Mesodermal cell (in vitro differentiated cells): ENCODE results near the gene HLCS.

Experiments
- H3K27ac ChIP-seq: 2 replicates; pipeline ENCODE4 v1.7.0; 2013; ENCODE audit warnings: mild to moderate bottlenecking, low read depth, low read length, moderate library complexity; ENCODE audit not compliant: severe bottlenecking
- H3K36me3 ChIP-seq: 2 replicates; pipeline ENCODE4 v1.7.1; 2013; ENCODE audit warnings: mild to moderate bottlenecking, low read length, moderate library complexity; ENCODE audit not compliant: control insufficient read depth, insufficient read depth
- H3K4me1 ChIP-seq: one replicate; pipeline ENCODE4 v1.7.1; 2013; ENCODE audit warnings: mild to moderate bottlenecking, low read length; ENCODE audit not compliant: insufficient read depth, control insufficient read depth, poor library complexity, severe bottlenecking
- H3K4me3 ChIP-seq: 2 replicates; pipeline ENCODE4 v1.7.0; 2013; ENCODE audit warnings: low read length, control low read depth, mild to moderate bottlenecking; ENCODE audit not compliant: insufficient read depth, poor library complexity, severe bottlenecking; ENCODE audit errors: extremely low read depth
- H3K9me3 ChIP-seq: 2 replicates; pipeline ENCODE4 v1.7.1; 2013; ENCODE audit warnings: mild to moderate bottlenecking, low read length, moderate library complexity; ENCODE audit not compliant: control insufficient read depth
- WGBS, 2 experiments: methylation state at CpG; one replicate each; pipeline ENCODE4 v1.1.5; 2013; ENCODE audit warnings: missing lambda C conversion rate in 2 of 2; ENCODE audit not compliant: insufficient coverage in 2 of 2; 5-methylcytosine and 5-hydroxymethylcytosine counted together

HLCS gene

DNA sequence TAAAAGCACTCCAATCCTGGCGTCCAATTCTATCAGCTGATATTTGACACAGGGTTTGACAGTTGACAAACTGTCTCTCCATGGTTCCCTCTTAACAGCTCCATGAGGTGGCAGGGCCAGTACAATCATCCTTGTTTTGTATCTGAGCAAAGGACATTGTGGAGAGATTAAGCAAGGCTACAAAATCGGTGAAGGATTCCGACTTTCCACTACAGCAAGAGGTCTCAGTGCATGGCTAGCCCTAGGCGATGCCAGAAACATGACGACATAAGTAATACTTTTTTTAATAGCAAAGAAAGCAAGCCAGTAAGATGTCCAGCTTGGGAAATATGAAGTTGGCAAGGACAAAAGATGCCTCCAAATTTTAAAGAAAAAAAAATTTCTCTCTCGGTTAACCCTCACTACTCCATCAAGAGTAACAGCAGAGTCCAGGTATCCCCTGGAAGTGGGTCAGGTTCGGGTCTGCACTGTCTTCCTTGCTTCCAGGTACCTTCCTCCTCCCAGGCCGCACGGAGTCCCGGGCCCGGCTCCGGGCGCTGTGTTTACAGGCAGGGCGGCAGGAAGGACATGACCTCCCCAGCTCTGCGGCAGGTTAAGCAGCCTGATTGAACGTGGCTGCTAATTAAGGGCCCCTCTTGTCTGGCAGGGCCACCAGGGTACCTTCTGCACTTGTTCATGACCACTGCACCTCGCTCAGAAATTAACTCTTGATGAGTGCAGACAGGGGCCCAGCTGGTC, 161.4 kb downstream of the HLCS start:
- WGBS, 2 experiments: 94 to 95% methylated on average over 11 to 16 of the region's 17 CpGs
- Histone ChIP-seq H3K4me1 (peaks cover 4% of the 10 kb centered on the region), H3K27ac (no peak overlapping the region), H3K9me3 (no peaks in the 10 kb centered on the region), H3K36me3 (no peaks in the 10 kb centered on the region), H3K4me3 (no peak overlapping the region)

DNA sequence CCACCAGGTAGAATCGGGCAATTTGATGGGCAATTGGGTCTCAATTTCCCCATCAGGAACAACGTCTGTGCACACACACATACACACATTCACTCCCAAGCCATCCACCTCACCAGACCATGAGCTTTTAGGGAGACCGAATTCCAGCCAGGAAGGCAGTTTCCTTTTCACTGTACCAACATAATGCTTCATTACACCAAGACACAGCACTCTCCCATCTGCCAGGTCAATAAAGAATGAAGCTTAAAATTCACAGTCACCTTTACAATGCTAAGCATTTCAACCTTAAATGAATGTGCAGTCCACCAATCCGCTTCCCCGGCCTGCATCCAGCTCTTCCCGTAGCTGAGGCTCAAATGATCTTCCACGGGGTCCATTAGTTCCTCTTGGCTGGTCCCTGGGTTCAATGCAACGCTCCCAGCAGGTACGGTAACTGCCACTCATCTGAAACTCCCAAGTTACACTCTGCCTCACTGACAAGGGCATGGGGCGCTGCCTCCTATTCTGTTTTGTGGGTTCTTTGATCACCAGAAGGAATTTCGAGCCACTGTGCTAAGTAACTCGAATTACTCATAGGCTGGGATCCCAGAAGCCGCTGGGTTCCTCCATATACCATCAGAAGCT, 162.5 kb downstream of the HLCS start:
- 92 to 95% methylated on average over 12 to 13 of the region's 13 CpGs for WGBS, 2 experiments
- Histone ChIP-seq H3K36me3 (no peaks in the 10 kb centered on the region), H3K9me3 (no peaks in the 10 kb centered on the region), H3K27ac (no peak overlapping the region), H3K4me3 (no peak overlapping the region), H3K4me1 (peaks cover 4% of the 10 kb centered on the region)

GRCh38 chr21:36803051-36803645, 163.3 kb downstream of the HLCS start:
- H3K9me3 ChIP-seq: peaks cover 4% of the 10 kb centered on the region
- peaks cover 4% of the 10 kb centered on the region for H3K4me1 ChIP-seq
- WGBS, 2 experiments: 96% methylated on average over 6 to 11 of the region's 13 CpGs
- no peak overlapping the region for H3K4me3 ChIP-seq
- H3K36me3 ChIP-seq: no peaks in the 10 kb centered on the region
- H3K27ac ChIP-seq: no peak overlapping the region

DNA sequence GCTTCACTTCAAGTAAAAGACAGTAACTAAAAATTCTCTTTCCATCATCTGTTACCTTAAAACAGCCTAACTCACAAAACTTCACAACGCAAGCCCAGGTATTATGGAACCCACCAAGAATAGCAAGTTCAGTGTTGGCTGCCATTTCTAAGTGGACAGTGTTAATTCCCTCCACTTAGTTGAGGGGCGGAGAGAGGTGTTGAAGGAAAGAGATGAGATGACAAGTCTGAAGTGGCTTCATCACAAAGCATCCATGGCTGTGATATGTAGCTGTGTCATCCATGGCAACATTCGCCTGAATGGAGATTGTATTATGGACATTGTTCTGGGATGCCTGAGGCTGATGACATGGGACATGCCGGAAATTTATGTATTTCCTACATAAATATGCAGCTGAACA, 165.7 kb downstream of the HLCS start:
- Histone ChIP-seq H3K27ac (no peak overlapping the region), H3K9me3 (peaks cover 6% of the 10 kb centered on the region)
- 94 to 100% methylated on average over 1 to 3 of the region's 4 CpGs for WGBS, 2 experiments

DNA sequence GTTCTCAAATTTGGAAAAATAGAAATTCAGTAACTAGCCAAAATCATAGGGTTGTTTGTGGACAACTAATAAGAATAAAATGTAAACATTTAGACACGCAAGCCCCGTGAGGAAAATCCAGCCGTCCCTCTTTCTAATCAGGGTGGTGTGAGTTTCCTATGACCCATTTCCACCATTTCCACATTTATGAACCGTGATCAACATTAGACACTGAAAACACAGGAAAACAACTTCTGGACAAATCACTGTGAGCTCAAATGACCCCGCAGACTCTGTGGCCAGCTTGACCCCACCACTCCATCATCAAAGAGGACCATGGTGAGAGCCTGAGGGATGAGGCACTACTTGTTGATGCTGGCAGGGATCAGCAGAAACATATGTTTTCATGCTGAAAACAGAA, 166.6 kb downstream of the HLCS start:
- whole genome bisulfite sequencing, 2 experiments: 91 to 100% methylated on average over 2 to 4 of the region's 5 CpGs
- Histone ChIP-seq H3K4me3 (no peak overlapping the region), H3K4me1 (no peaks in the 10 kb centered on the region), H3K9me3 (peaks cover 6% of the 10 kb centered on the region), H3K36me3 (no peaks in the 10 kb centered on the region), H3K27ac (no peak overlapping the region)

More for the DNA sequence above, 165.7 kb downstream of the HLCS start:
- no peak overlapping the region for H3K4me3 ChIP-seq
- H3K36me3 ChIP-seq: no peaks in the 10 kb centered on the region
- no peaks in the 10 kb centered on the region for H3K4me1 ChIP-seq

DNA sequence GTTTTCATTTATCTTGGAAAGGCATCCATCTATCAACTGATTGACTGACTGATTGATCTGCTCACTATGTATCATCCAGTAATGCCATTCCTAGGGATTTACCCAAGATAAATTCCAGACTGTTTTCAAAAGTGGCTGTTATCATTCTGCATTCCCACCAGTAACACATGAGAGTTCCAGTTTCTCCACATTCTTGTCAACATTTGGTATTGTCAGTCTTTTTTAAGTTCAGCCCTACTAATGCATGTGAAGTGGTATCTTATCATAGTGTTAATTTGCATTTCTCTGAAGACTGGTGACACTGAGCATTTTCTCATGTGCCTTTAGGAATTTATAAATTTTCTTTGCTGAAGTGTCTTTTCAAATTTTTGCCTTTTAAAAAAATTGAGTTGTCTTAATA, 168.0 kb downstream of the HLCS start:
- Histone ChIP-seq H3K4me1 (no peaks in the 10 kb centered on the region), H3K4me3 (no peak overlapping the region), H3K27ac (no peak overlapping the region), H3K9me3 (peaks cover 6% of the 10 kb centered on the region), H3K36me3 (no peaks in the 10 kb centered on the region)

DNA sequence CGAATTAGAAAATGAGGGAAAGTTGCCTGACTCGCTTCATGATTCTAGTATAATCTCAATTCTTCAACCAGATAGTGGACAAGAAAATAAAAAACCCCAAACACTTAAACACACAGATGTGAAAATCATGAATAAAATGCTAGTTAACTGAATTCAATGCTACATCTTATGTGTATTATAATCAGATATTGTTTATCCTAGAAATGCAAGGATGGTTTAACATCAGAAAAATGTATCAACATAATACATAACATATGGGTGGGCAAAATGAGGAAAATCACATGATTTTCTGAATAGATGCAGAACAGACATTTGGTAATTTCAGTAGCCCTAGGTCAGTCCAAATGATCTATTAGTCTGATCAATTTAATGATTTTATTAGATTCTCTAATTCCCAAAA, 170.4 kb downstream of the HLCS start:
- no peak overlapping the region for H3K27ac ChIP-seq
- H3K9me3 ChIP-seq: peaks cover 6% of the 10 kb centered on the region
- H3K4me1 ChIP-seq: no peaks in the 10 kb centered on the region
- no peak overlapping the region for H3K4me3 ChIP-seq
- H3K36me3 ChIP-seq: no peaks in the 10 kb centered on the region
- no CpG with 5 or more reads among the region's 2 CpGs for WGBS, 2 experiments

- 68 to 71% methylated on average over 4 to 5 of the region's 6 CpGs for WGBS, 2 experiments
- no peak overlapping the region for H3K4me3 ChIP-seq
- H3K9me3 ChIP-seq: no peaks in the 10 kb centered on the region
- H3K27ac ChIP-seq: no peak overlapping the region
- H3K36me3 ChIP-seq: no peaks in the 10 kb centered on the region
- H3K4me1 ChIP-seq: no peaks in the 10 kb centered on the region
Observed at GRCh38 chr21:36792505-36792967, 173.9 kb downstream of the HLCS start.

GRCh38 chr21:36791695-36792470, 174.6 kb downstream of the HLCS start:
- Histone ChIP-seq H3K4me3 (no peak overlapping the region), H3K4me1 (no peaks in the 10 kb centered on the region), H3K36me3 (no peaks in the 10 kb centered on the region), H3K9me3 (no peaks in the 10 kb centered on the region), H3K27ac (no peak overlapping the region)
- 81 to 89% methylated on average over 13 to 18 of the region's 21 CpGs for WGBS, 2 experiments

DNA sequence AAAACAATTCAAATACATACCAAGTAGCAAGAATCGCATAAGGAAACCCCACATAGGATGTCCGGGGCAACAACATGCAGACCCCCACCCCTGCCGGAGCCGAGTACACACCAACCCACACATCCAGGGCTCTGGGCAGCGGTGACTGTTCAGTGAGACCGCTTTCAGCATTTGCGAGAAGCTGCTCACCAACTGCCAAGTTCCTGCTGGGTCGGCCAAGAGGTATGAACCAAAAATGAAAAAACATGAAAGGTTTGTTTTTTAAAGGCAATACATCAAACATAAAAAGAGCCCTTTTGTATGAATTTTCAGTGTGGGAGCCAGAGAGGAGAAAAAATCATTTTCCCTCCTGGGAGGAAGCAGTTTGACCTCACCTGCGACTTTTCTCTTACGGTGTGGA, 175.3 kb downstream of the HLCS start:
- Histone ChIP-seq H3K36me3 (no peaks in the 10 kb centered on the region), H3K4me3 (no peak overlapping the region), H3K4me1 (no peaks in the 10 kb centered on the region), H3K27ac (no peak overlapping the region), H3K9me3 (no peaks in the 10 kb centered on the region)
- 85 to 96% methylated on average over 4 of the region's 10 CpGs for WGBS, 2 experiments
